GM10847 (cell line): ENCODE results near the gene SNAI3.

Experiments used
- POLR2A ChIP-seq: IDR thresholded peaks from 2 replicates; pipeline ENCODE4 v1.6.1; 2011; ENCODE audit not compliant: insufficient read length; ENCODE audit errors: extremely low read depth

SNAI3 gene

GRCh38 chr16:88657371-88657770, 28.9 kb downstream of the SNAI3 start:
- TF ChIP-seq POLR2A: no peak

DNA sequence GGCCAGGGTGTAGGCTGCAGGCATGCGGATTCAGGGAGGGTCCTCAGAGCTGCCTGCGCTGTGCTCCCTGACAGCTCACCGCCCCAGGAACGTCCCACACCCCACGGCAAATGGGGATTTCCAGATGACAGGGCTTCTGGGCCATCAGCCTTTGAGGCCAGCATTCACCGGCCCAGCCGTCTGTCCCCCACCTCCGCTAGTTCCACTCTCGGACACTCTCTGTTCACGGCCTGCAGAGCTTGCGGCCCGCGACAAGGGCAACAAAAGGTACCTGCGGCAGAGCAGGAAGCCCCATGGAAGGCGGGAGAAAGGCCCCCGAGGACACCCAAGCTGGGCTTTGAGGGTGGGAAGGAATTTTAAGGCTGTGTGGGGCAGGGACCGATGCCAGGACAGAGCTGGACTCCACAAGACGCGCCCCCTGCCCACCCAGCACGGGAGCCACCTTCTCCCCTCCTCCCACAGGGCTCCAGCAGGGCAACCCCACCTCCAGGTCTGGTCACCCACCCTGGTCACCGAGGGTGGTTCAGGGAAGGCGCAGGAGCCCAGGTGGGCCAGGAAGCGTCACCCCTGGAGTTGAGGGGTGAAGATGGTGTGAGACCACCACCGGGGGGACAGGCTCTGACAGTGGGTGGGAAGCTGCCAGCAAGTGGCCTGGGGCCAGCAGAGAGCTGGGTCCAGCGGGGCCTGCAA, 29.9 kb downstream of the SNAI3 start:
- no peak for TF ChIP-seq POLR2A

DNA sequence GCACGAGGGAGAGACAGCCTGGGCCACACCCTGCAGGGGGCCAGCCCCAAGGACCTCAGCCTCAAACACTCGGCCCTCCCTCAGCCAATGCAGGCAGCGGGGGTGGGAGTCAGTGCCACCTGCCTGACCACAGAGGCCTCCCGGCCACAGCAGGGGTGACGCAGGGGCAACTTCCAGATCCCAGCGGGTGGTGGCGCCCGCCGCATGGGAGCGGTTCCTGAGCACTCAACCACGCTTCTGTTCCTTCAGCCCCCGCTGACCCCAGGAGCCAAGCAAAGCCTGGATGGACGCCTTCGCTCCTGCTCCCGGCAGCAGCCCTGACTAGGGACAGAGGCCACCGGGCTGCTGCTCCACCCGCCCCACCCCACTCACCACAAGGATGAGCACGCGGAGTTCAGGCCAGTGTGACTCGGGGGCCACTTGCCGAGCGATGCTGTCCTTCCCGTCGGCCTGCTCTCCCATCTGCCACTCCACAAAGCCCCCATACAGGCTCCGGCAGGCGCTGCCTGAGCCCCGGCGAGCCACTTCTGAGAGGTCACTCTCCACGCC, 30.5 kb downstream of the SNAI3 start:
- TF ChIP-seq POLR2A: no peak

- no peak for TF ChIP-seq POLR2A
These were observed 31.1 kb downstream of the SNAI3 start for GRCh38 chr16:88655053-88655732.

- TF ChIP-seq POLR2A: no peak
These were observed 31.8 kb downstream of the SNAI3 start for GRCh38 chr16:88654363-88655052.

DNA sequence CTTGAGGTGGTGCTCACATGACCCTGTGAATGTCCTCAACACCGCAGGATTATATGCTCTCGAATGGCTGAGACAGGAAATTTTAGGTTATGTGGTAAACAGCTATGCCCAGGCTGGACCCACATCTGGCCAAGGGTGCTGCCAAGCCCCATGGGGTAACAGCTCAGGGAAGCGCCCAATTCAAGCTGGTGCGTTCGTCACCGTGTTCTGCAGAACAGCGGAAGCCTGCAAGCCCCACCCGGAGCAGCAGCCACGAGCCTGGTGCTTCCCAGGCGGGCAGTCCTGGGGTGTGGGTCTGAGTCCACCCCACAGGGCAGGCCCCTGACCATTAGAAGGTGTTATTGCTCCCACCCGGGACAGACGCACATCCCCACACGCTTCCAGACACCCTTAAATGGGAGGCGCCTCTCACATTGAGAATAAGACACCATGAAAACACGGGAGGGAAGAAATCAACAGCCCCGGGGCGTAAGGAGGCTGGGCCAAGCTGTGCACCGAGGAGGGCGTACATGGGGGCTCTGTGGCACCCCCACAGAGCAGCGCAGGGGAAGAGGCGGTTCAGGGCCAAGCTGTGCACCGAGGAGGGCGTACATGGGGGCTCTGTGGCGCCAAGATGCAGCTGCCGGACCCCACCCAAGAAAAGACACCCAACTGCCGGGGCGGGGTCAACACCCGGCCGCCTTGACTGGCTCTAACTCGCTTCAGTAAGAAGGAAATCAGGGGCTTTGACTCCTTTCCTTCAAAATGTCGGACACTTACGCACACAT, 32.5 kb downstream of the SNAI3 start:
- TF ChIP-seq POLR2A: no peak

GRCh38 chr16:88653101-88653500, 33.2 kb downstream of the SNAI3 start:
- TF ChIP-seq POLR2A: no peak

DNA sequence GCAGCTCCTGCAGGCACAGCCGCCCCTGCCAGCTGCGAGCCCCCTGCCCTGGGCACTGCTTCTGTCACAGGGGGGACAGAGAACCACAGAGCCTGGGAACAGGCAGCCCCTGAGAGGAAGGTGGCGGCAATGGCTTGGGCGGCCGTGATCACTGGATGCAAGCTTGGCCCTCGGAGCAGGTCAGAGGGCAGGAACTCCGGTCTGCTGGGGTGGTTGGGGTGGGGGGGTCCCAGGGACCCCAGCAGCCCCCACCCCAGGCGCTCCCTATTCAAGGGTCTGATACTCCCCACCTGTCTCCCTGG, 33.6 kb downstream of the SNAI3 start:
- no peak for TF ChIP-seq POLR2A

GRCh38 chr16:88651989-88652761, 34.1 kb downstream of the SNAI3 start:
- TF ChIP-seq POLR2A: no peak

DNA sequence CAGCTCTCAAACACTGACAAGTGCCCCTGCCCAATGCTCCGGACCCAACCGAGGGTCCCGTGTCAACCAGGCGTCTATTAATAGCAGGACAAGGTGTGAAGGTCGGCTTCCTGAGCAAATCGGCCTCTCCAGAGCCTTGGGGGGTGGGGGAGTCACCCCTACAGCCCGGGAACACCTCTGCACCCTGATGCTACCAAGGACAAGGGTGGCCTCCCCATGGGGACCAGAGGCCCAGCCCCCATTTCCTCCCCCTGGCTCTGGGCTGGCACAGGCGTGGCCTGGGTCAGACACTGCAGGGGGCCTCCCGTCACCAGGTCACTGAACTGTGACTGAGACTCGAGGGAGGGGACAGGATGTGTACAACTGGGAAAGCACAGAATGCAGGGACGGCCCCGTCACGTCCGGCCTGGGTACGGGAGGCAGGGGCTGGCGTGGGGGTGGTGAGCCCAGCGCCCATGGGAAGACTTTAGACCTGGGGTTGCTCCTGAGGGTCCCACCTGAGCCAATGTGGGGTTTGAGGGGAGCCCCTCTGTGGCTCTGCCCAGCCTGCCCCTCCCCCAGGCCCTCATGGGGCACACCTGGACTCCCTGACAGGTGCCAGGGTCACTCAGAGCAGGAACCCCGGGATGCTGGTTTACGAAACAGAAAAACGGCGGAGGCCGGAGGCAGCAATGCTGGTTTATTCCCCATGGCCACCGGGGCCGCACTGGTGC, 34.9 kb downstream of the SNAI3 start:
- TF ChIP-seq POLR2A: peak; percentile 48

GRCh38 chr16:88650749-88651275, 35.5 kb downstream of the SNAI3 start, which contains the start of gene CYBA:
Gene CYBA, minus strand, starts transcription at chr16:88651053. Its CDS starts 40 bp downstream, at chr16:88651013.
- TF ChIP-seq POLR2A: peak; percentile 95

DNA sequence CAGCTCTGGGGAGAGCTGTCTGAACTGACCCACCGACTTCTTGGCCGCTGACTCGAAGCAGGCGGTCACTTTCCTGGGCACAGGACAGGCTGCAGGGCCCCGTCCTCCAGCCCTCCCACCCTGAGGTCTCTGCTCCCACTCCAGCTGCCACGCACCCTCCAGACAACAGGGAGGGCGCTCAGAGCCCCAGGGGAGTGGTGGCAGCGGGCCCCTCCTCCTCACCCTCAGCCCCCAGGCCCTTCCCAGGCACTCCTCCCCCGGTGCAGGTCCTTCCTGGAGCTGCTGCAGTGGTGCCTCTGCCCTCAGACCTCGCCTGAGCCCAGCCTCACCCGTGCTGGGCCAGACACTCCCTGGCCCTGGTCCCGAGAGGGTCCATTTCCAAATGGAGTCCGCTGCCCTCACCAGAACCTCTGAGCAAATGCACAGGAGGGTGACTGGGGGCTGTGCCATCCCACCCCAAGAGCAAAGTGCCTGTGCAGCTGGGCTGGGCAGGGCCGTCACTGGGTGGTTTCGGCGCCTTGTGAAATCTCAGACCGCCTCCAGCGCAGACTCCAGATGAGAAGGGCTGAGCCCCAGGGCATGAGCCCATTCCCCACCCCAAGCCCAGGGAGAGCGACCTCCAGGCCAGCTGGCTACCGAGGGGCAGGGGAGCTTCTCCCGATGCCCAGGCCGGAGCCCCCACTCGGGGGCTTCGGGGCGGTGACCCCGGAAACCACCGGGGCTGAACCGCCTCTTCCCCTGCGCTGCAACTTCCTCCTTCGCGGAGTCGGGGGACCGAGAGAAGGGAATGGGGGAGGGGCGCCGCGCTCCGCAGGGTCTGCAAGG, 36.2 kb downstream of the SNAI3 start:
- TF ChIP-seq POLR2A: peak; percentile 4

DNA sequence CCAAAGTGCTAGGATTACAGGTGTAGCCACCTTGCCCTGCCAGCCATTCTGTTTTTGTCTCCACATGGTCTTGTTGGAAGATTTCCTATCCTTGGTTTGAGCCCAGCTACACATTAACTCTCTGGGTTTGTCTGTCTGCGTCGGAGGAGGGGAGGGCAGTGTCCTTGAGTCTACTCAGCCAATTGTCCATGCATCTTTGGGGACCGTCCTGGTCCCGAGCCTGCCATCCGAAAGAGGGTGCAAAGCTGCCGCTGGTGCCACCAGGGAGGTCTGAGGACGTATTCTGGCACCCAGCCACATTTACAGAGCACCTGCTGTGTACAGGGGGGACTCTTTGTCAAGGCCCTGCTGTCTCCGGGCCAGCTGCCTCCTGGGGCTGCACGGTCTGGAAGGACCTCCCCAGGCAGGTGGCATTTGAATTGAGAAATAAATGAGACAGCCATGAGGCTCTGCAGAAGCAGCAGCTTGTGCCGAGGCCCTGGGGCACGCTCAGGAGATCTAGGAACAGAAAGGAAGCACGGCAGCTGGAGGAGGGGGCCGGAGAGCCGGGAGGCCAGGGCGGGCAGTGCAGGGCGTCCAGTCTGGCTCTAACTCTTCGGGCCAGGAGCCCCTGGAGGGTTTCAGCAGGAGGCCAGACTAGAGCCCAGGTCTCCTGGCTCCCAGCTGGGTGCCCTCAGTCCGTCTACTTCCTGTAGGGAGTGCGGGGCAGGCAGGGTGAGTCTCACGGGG, 36.9 kb downstream of the SNAI3 start:
- TF ChIP-seq POLR2A: no peak
